ENCODE measurements around the gene SHISAL2B.
A peak's percentile ranks its signal among the peaks of the same experiment; 100 is the strongest.
"Not testable (repeated sequence)": the region's sequence is repeated elsewhere in the genome, so short reads cannot be mapped to it uniquely, and the experiment has no call there.

Gene SHISAL2B

GRCh38 chr5:64690417-64691151 lies at the start of gene SHISAL2B:
TSS of gene SHISAL2B (plus strand) at chr5:64690503. CDS start at chr5:64690624, 121 bp downstream.
- DNase-seq, result no peak

- DNase-seq, result no peak
Measured at GRCh38 chr5:64644831-64645230, 45.5 kb upstream of the SHISAL2B start.

GRCh38 chr5:64646169-64646568 lies 44.1 kb upstream of the SHISAL2B start:
- DNase-seq, result no peak

- DNase-seq, result no peak
Measured at GRCh38 chr5:64649512-64649911, 40.8 kb upstream of the SHISAL2B start.

- no peak for DNase-seq
Measured at GRCh38 chr5:64653766-64654560, 36.3 kb upstream of the SHISAL2B start.

GRCh38 chr5:64654561-64654938 lies 35.8 kb upstream of the SHISAL2B start:
- peak; percentile 6 for DNase-seq

GRCh38 chr5:64655596-64655995 lies 34.7 kb upstream of the SHISAL2B start:
- no peak for DNase-seq

GRCh38 chr5:64659289-64659688 lies 31.0 kb upstream of the SHISAL2B start:
- no peak for DNase-seq

- DNase-seq, result not testable (repeated sequence)
Measured at GRCh38 chr5:64663181-64663580, 27.1 kb upstream of the SHISAL2B start.

- peak; percentile 30 for DNase-seq
Measured at GRCh38 chr5:64665243-64665642, 25.1 kb upstream of the SHISAL2B start.

GRCh38 chr5:64666078-64666477 lies 24.2 kb upstream of the SHISAL2B start:
- DNase-seq, result no peak

GRCh38 chr5:64667068-64667467 lies 23.2 kb upstream of the SHISAL2B start:
- DNase-seq, result no peak

GRCh38 chr5:64670277-64670676 lies 20.0 kb upstream of the SHISAL2B start:
- no peak for DNase-seq

GRCh38 chr5:64671678-64672077 lies 18.6 kb upstream of the SHISAL2B start:
- no peak for DNase-seq

- no peak for DNase-seq
Measured at GRCh38 chr5:64678374-64678773, 11.9 kb upstream of the SHISAL2B start.

GRCh38 chr5:64680289-64680688 lies 10.0 kb upstream of the SHISAL2B start:
- DNase-seq, result no peak

GRCh38 chr5:64682608-64683007 lies 7.7 kb upstream of the SHISAL2B start:
- DNase-seq, result no peak

- no peak for DNase-seq
Measured at GRCh38 chr5:64685866-64686265, 4.4 kb upstream of the SHISAL2B start.

GRCh38 chr5:64688391-64688790 lies 1.9 kb upstream of the SHISAL2B start:
- no peak for DNase-seq

- no peak for DNase-seq
Measured at GRCh38 chr5:64688965-64689364, 1.3 kb upstream of the SHISAL2B start.

- no peak for DNase-seq
Measured at GRCh38 chr5:64690104-64690416, 243 bp upstream of the SHISAL2B start.

- no peak for DNase-seq
Measured at GRCh38 chr5:64691291-64691690, 988 bp downstream of the SHISAL2B start.

- DNase-seq, result no peak
Measured at GRCh38 chr5:64693636-64694035, 3.3 kb downstream of the SHISAL2B start.

GRCh38 chr5:64696414-64696813 lies 6.1 kb downstream of the SHISAL2B start:
- not testable (repeated sequence) for DNase-seq

GRCh38 chr5:64700765-64701164 lies 10.5 kb downstream of the SHISAL2B start:
- no peak for DNase-seq

Measured in NCI-H774 (cell line).